Dermis lymphatic vessel endothelial cell (primary cell): ENCODE results near the gene LLGL1. TPM values are rescaled to one million over a fixed set of nuclear protein-coding genes. Genes with fewer than 3 reads are reported as not detected.

Experiments used
- total RNA-seq: library from RNA; depleted of rRNA; stranded (reverse); fragments of >200 nt; gene quantifications from 2 replicates; pipeline ENCODE4 v1.2.1, GENCODE V29; 2014

LLGL1 gene
- 15.3 and 16.2 TPM in 2 replicates for total RNA-seq

GRCh38 chr17:18225121-18225641 lies at the start of gene LLGL1:
Gene LLGL1 (plus strand): TSS chr17:18225635. CDS start chr17:18225683, 48 bp downstream.

GRCh38 chr17:18183334-18184142 lies 41.9 kb upstream of the LLGL1 start, which contains the start of gene ALKBH5:
Gene ALKBH5 (plus strand): TSS chr17:18183828. CDS start chr17:18184244, 416 bp downstream.

DNA sequence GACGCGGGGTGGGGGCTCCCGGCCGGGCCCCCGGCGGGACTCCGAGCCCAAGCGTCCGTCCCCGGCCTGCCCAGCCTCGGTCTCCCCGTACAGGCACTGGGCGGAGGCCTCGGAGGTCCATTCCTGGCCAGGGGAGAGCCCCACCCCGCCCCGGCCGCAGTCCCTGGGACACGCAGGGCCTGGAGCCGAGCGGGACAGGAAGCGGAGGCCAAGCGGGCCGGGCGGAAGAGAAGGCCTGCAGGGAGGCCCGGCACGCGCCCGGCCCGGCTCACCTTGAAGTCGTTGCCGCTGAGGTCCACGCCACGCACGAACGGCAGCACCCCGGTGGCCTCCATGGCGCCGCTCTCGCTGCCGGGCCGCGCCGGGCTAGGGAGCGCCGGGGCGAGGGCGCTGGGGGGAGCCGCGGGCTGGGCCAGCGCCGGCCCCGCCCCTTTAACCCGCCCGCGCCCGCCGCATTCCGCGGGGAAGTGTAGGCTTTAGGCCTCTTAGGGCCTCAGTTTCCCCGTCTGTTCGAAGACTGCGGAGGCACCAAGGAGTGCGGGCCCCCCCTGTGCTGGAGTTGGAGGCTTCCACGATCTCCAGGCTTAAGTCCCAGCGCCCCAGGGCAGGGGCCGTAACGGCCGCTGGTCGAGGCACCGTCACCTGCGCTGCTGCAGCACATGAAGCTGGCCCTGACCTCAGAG lies 33.1 kb downstream of the LLGL1 start, which contains the start of gene FLII:
FLII (minus strand) TSS at position 383 of the 683 bp plus-strand sequence; CDS start at position 335, 48 bp downstream.

DNA sequence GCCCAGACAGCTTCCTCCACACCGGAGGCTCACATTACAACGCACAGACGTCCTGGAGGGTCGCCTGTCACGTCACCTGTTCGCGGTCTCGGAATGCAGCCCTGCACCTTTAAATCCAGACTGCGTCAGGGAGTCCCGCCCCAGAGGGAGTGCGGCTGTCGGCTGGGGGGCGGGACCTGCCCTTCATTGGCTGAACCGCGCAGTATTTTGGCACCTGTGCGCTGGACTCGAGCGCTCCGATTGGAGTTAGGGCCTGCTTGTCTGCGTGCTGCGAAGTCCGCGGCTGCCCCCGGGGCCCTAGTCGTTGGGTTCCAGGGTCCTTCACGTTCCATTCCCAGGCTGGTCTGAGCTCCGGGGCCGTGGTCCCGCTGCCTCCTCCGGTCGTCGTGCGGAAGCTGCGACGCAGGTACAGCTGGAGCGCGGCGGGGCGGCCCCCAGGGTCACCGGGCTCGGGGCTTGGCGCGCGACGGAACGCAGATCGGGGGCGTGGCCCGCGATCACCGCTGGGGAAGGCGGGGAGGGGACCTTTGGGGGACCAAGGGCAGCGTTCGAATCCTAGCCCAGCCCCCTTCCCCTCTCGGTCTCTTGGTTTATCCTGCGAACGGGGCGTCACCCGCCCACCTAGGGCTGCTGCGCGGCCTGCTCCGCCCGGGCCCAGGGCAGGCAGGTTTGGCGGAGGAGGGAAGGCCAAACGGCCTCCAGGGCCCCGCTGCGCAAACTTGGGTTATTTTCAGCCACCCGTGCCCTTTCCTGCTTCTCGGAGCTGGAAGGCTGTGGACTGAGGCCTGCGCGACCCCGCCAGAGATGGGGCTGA lies 35.1 kb downstream of the LLGL1 start, which contains the start of gene MIEF2:
MIEF2 (plus strand) TSS at position 331 of the 814 bp plus-strand sequence. CDS start 2,059 bp downstream, outside the sequence.

Other genes starting within 250 kb of the LLGL1 start
- gene ATPAF2, start 186.5 kb upstream of the LLGL1 start, total RNA-seq: 17.2 and 18.5 TPM in 2 replicates
- 7.3 and 7.4 TPM in 2 replicates for gene GID4, start 186.2 kb upstream of the LLGL1 start, total RNA-seq
- 25.1 and 29.0 TPM in 2 replicates for gene DRG2, start 137.7 kb upstream of the LLGL1 start, total RNA-seq
- gene MYO15A, start 116.9 kb upstream of the LLGL1 start, total RNA-seq: 0.17 and 0.33 TPM in 2 replicates
- 64.3 and 69.7 TPM in 2 replicates for gene ALKBH5, start 41.8 kb upstream of the LLGL1 start, total RNA-seq
- gene FLII, start 33.1 kb downstream of the LLGL1 start, total RNA-seq: 259 and 335 TPM in 2 replicates
- 10.5 and 14.8 TPM in 2 replicates for gene MIEF2, start 35.0 kb downstream of the LLGL1 start, total RNA-seq
- 12.4 and 14.9 TPM in 2 replicates for gene TOP3A, start 89.4 kb downstream of the LLGL1 start, total RNA-seq
- 15.2 and 16.1 TPM in 2 replicates for gene SMCR8, start 89.7 kb downstream of the LLGL1 start, total RNA-seq
- 7.1 and 11.1 TPM in 2 replicates for gene SHMT1, start 137.9 kb downstream of the LLGL1 start, total RNA-seq
- gene EVPLL, start 152.1 kb downstream of the LLGL1 start, total RNA-seq: not detected in 2 replicates